Activated gamma-delta T cell (primary cell): ENCODE results near the gene PDCD4.

Experiments
- DNase-seq: peaks from one replicate; lab custom pipeline; 2025; lab: John Stamatoyannopoulos, UW

Gene PDCD4

GRCh38 chr10:110842326-110842904 is 29.3 kb upstream of the PDCD4 start:
- no peak for DNase-seq

GRCh38 chr10:110843031-110843430 is 28.7 kb upstream of the PDCD4 start:
- no peak for DNase-seq

- DNase-seq: no peak
Observed at GRCh38 chr10:110843796-110844616, 27.7 kb upstream of the PDCD4 start.

- no peak for DNase-seq
Observed at GRCh38 chr10:110844617-110844881, 27.2 kb upstream of the PDCD4 start.

- no peak for DNase-seq
Observed at GRCh38 chr10:110845192-110845755, 26.5 kb upstream of the PDCD4 start.

GRCh38 chr10:110845756-110846620 is 25.7 kb upstream of the PDCD4 start:
- DNase-seq: no peak

GRCh38 chr10:110847374-110847773 is 24.4 kb upstream of the PDCD4 start:
- no peak for DNase-seq

- DNase-seq: no peak
Observed at GRCh38 chr10:110848106-110848505, 23.6 kb upstream of the PDCD4 start.

- DNase-seq: no peak
Observed at GRCh38 chr10:110850099-110850498, 21.6 kb upstream of the PDCD4 start.

- no peak for DNase-seq
Observed at GRCh38 chr10:110851020-110851612, 20.6 kb upstream of the PDCD4 start.

GRCh38 chr10:110852255-110852896 is 19.4 kb upstream of the PDCD4 start:
- no peak for DNase-seq

- no peak for DNase-seq
Observed at GRCh38 chr10:110852947-110853346, 18.8 kb upstream of the PDCD4 start.

- DNase-seq: no peak
Observed at GRCh38 chr10:110853921-110854605, 17.7 kb upstream of the PDCD4 start.

- DNase-seq: no peak
Observed at GRCh38 chr10:110857265-110858171, 14.2 kb upstream of the PDCD4 start.

- DNase-seq: no peak
Observed at GRCh38 chr10:110858297-110858934, 13.3 kb upstream of the PDCD4 start.

GRCh38 chr10:110859206-110859972 is 12.3 kb upstream of the PDCD4 start:
- no peak for DNase-seq

- no peak for DNase-seq
Observed at GRCh38 chr10:110859973-110860376, 11.8 kb upstream of the PDCD4 start.

GRCh38 chr10:110860576-110861241 is 11.0 kb upstream of the PDCD4 start:
- no peak for DNase-seq
